HG02763 (cell line): ENCODE data around the gene ARHGAP15.
"Not testable (repeated sequence)": the region's sequence is repeated elsewhere in the genome, so short reads cannot be mapped to it uniquely, and the experiment has no call there.

Experiments used
- ATAC-seq: cut with Tn5 transposase; IDR thresholded peaks from one replicate; pipeline ENCODE4 v1.9.1; 2021; ENCODE audit warnings: mild to moderate bottlenecking, moderate library complexity; ENCODE audit not compliant: unreplicated experiment

ARHGAP15 gene

DNA sequence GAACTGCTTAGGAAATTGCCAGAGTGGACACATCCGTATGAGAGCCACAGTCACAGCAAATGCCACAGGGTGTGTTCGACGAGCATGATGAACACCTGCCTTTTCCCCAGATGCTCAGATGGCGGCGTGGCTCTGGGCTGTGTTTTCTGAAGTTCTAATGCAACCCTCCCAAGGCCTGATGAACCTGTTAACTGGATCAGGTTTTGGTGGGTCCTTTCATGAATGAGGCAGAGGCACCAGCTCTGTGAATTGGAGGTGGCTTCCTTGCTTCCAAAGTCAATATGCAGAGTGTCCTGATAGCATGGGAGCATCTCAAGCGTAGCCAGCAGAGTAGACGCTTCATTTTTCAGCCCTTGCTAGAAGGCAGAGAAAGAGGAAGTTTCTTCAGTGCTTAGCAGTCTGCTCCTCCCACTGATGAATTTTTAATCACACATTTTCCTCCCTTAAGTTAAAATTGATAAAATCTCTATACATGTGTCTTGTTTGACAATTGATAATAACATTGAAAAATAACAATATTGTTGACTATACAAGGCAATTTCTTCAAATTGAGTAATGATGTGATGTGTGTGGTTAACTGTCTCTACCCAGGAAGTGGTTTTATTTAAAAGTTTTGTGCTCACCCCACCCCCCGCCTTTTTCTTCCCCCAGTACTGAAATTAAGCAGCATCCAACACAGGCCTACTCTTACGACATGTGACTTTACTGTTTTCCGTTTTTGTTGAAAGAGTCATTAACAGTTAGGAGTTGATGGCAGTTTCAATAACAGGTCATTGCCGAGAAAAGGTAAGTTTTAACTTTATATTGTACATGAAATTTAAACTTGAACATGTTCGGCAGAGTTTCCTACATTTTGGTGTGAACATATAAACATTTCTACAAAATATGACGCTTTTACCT lies at the start of gene ARHGAP15:
TSS of gene ARHGAP15 (plus strand) at position 739 of the 900 bp plus-strand sequence.
- ATAC-seq = peak; percentile 87

- ATAC-seq = no peak
Observed at GRCh38 chr2:143081616-143082015, 47.6 kb upstream of the ARHGAP15 start.

- ATAC-seq = no peak
Observed at GRCh38 chr2:143083636-143084035, 45.6 kb upstream of the ARHGAP15 start.

GRCh38 chr2:143084462-143084861 lies 44.8 kb upstream of the ARHGAP15 start:
- ATAC-seq = no peak

DNA sequence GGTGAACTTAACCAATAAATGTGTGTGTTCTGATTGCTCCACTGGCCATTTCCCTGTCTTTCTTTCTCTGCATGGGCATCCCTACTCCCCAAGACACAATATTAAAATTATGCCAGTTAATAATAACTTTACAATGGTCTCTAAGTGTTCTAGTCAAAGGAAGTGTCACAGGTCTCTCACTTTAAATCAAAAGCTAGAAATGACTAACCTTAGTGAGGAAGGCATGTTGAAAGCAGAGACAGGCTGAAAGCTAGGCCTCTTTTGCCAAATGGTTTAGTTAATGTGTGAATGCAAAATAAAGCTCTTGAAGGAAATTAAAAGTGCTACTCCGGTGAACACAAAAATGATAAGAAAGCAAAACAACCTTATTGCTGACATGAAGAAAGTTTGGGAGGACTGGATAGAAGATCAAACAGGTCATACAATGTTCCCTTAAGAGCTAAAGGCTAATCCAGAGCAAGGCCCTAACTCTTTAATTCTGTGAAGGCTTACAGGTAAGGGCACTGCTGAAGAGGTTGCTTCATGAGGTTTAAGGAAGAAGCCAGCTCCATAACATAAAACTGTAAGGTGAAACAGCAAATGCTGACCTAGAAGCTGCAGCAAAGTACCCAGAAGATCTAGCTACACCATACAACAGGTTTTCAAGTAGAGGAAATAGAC lies 44.0 kb upstream of the ARHGAP15 start:
- peak; percentile 59 for ATAC-seq

- no peak for ATAC-seq
Observed at GRCh38 chr2:143087033-143087432, 42.2 kb upstream of the ARHGAP15 start.

- no peak for ATAC-seq
Observed at GRCh38 chr2:143088388-143088787, 40.8 kb upstream of the ARHGAP15 start.

DNA sequence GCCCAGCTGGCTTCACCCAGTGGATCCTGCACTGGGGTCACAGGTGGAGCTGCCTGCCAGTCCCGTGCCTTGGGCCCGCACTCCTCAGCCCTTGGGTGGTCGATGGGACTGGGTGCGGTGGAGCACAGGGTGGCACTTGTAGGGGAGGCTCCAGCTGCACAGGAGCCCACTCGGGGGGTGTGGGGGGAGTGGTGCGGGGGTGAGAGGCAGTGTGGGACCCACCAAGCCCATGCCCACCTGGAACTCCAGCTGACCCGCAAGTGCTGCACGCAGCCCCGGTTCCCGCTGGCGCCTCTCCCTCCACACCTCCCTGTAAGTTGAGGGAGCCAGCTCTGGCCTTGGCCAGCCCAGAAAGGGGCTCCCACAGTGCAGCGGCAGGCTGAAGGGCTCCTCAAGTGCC lies 39.7 kb upstream of the ARHGAP15 start:
- ATAC-seq = not testable (repeated sequence)

DNA sequence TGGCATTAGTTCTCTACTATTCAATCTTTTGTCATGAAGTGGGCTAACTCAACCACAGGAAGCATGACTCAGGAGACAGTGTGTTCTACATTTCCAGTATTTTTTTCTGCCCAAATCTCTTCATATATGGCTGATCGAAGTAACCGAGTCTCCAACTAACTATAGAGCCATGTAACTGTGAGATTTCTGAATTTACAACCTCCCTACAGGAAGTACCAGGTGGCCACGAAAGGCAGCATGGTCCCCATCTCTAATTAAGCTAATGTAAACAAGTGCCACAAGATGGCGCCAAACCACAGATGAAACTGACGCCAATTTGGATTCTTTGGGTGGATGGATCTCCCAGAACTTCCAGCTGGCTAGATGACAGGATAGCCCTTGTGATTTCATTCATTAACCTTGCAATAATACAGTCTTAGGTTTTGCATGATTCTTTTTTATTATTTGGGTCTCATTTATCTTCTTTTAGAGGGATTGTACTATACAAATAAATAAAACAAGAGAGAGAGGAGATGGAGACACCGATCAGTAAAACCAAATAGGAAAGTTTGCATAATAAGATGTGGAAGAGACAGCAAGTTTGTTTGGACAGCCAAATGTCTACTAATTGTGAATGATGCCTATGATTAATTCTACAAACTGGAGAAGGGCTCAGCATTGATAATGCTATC lies 18.3 kb upstream of the ARHGAP15 start:
- ATAC-seq = peak; percentile 78

DNA sequence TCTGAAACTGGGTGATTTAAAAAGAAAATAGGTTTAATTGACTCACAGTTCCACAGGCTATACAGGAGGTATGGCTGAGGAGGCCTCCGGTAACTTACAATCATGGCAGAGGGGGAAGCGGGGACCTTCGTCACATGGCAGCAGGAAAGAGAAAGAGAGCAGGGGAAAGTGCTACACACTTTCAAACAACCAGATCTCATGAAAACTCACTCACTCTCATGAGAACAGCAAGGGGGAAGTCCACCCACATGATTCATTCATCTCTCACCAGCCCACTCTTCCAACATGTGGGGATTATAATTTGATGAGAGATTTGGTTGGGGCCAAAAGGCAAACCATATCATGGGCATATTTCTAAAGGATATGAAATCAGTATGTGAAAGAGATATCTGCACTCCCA lies 12.0 kb upstream of the ARHGAP15 start:
- ATAC-seq = no peak

DNA sequence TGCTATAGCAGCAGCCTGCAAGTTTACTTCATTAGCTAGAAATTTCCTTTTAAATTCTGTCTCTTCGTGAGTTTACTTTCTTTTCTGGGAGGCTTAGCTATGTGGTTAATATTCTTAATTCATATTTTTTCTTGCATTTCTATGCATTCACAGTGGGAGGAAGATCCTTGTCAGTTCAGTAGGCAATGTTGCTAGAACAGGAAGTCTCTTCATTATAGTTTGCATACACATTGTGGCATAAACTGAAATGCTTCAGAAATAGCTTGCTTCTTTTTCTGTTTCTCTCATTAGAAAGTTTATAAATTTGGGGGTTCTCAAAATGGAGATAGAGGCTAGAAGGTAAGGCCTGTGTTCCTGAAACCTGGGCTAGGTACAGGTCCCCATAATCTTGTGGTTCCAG lies 8.1 kb upstream of the ARHGAP15 start:
- ATAC-seq = no peak

DNA sequence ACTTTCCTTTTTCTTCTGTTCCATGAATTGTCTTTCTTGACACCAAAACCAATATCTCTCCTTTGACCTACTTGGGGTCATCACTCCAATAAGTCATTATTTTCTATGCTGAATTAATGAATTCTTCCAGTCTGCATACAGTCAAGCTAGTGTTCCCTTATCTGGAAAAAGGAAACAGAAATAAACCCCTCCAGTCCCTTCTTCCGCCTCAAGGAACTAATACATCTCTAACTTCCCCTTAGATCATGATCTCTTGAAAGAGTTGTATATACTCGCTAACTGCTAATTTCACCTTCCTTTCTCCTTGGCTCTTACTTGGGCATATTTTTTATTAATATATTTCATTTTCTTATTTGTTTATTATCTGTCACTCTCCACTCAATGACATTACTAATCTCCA lies 7.3 kb upstream of the ARHGAP15 start:
- no peak for ATAC-seq

DNA sequence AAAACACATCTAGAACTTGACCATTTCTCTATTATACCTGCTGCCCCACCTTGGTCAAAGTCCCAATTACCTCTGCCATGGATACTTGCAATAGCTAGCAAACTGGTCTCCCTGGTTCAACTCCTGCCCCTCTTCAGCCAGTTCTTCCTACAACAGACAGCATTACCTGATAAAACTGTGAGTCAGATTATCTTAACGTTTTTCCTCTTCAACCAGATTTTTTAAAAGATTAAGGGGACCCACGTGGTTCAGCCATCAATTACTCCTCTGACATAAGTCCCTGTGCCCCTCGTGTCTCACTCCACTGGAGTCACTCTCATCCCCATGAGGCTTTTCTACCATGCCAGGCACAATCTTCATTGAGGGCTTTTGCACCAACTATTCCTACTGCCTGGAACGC lies 5.3 kb upstream of the ARHGAP15 start:
- ATAC-seq = no peak

DNA sequence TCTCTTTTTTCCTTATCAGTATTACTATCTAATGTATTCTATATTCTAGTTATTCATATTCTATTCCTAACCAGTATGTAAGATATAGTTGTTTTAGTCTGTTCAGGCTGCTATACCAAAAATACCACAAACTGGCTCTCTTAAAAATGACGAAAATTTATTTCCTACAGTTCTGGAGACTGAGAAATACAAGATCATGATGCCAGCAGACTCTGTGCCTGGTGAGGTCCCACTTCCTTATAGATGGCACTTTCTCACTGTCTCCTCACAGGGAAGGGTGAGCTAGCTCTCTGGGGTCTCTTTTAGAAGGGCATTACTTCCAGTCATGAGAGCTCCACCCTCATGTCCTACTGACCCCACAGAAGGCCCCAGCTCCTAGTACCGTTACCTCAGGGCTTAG lies 4.8 kb upstream of the ARHGAP15 start:
- no peak for ATAC-seq

DNA sequence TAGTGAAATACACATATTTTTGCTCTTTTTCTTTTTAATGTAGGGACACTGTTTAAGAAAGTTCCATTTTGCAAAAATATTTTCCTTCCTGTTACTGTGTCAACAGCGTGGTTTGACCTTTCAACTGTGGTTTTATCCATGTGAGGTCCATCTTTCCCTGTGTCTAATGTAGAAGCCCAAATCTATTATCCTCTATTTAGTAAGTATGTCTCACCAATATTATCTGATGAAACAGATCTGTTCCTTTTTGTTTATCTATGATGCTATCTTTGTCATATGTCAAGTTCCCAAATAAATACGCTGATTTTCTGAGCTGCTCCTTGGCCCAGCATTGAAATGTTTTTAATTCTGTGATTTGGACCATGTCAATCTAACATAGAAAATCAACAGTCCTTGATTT lies 3.5 kb upstream of the ARHGAP15 start:
- no peak for ATAC-seq

DNA sequence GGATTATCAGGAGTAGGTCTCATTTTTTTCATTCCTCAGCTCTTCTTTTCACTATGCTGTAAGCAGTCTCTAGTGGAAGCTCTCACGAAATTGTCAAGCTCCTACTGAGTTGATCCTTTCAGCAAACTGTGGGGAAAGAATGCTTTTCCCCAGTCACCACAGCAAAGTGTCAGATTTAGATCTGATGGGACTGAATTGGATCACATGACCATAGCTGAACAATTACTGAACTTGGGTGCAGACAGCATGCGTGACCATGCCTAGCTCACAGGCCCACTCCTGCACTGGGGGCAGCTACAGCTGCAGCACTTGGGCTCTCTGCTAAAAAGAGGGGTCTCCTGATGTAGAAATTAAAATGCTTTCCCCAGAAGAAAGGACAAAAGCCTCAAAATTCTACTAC lies 3.1 kb downstream of the ARHGAP15 start:
- peak; percentile 25 for ATAC-seq

GRCh38 chr2:143133783-143134182 lies 4.6 kb downstream of the ARHGAP15 start:
- no peak for ATAC-seq

DNA sequence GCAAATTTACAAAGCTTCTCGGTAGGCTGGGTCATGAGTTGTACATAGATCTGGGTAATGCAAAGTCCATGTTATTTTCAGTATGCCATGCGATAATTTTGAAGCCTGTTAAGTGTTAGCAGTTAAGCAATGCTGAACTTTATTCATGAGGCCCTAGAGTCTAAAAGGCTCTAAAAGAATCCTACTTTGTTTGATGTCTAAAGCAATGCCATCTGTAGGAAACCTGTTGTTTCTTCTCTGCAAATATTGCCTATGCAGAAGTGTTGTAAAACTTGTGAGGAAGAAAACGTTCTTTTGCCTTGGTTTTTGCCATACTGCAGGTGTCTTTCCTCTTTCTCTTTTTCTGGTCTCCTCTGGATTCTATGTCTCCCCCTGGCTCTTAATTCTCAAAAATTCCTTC lies 9.1 kb downstream of the ARHGAP15 start:
- ATAC-seq = no peak

GRCh38 chr2:143139835-143140393 lies 10.7 kb downstream of the ARHGAP15 start:
- ATAC-seq = no peak

GRCh38 chr2:143140864-143141661 lies 11.8 kb downstream of the ARHGAP15 start:
- peak; percentile 69 for ATAC-seq

DNA sequence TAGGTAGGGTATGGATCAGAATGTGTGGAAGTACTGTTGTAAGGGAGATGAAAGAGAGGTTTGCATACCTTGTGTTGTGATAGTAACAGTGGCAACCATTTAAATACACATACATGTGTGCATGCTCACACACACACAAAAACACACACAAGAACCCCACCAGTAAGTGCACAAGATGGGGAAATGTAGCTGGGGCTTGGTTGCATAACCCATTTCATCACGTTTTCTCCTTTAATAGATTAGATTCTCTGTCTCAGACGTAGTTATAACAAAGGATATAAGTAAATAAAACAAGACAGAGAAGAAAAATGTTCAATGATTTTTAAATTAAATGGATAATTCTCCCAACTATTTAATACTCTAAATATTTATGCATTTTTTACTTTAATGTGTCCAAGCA lies 13.4 kb downstream of the ARHGAP15 start:
- ATAC-seq = no peak
